Measurements from ENCODE around the gene ZNF628.

The ZNF628 gene

DNA sequence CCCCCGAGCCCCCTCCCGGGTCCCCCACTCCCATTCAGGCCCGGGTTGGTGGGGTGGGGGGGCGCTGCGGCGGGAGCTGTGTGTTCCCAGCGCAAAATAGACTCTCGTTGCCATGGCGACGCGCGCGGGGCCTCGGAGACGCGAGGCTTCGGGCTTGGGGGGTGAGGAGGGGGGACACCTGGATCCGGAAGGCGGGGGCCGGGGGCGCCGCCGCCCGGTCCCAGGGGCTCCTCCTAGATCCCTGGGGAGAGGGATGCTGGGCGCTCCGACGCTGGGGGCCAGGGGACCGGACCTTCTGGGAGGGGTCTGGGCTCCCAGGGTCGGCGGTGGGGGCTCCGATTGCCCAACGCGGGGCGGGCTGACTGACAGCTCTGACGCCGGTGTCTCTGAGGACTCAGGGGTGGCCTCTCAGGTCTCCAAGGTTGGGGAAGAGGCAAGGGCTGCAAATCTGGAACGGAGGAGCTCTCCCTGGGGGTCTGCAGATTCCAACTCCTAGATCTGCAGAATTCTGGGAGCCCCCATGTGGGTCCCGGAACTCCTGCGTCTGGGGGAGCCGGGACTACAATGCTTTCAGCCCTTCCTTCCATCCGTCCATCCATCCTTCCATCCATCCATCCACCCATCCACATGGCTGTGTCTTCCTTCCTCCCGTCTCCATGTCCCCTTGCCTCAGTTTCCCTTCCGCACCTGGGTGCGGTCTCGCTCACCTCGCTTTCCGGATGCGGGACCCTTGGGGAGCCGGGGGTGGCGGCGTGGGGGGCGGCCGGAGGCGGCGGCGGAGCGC, 24.3 kb upstream of the ZNF628 start (continued):
- TF ChIP-seq, protein P1, sequence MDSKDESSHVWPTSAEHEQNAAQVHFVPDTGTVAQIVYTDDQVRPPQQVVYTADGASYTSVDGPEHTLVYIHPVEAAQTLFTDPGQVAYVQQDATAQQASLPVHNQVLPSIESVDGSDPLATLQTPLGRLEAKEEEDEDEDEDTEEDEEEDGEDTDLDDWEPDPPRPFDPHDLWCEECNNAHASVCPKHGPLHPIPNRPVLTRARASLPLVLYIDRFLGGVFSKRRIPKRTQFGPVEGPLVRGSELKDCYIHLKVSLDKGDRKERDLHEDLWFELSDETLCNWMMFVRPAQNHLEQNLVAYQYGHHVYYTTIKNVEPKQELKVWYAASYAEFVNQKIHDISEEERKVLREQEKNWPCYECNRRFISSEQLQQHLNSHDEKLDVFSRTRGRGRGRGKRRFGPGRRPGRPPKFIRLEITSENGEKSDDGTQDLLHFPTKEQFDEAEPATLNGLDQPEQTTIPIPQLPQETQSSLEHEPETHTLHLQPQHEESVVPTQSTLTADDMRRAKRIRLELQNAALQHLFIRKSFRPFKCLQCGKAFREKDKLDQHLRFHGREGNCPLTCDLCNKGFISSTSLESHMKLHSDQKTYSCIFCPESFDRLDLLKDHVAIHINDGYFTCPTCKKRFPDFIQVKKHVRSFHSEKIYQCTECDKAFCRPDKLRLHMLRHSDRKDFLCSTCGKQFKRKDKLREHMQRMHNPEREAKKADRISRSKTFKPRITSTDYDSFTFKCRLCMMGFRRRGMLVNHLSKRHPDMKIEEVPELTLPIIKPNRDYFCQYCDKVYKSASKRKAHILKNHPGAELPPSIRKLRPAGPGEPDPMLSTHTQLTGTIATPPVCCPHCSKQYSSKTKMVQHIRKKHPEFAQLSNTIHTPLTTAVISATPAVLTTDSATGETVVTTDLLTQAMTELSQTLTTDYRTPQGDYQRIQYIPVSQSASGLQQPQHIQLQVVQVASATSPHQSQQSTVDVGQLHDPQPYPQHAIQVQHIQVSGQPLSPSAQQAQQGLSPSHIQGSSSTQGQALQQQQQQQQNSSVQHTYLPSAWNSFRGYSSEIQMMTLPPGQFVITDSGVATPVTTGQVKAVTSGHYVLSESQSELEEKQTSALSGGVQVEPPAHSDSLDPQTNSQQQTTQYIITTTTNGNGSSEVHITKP (tag by site-specific recombination; IDR thresholded peaks at IDR 0.05), result no peak
- TF ChIP-seq ZNF354C (tag by site-specific recombination; IDR thresholded peaks at IDR 0.05; ENCODE audit: borderline replicate concordance, low read depth) (no peak), GLIS2 (tag by site-specific recombination; IDR thresholded peaks at IDR 0.05) (peak; percentile 37), ZNF16 (tag by site-specific recombination; IDR thresholded peaks at IDR 0.05; ENCODE audit: low read depth) (no peak), ZNF514 (tag by site-specific recombination; IDR thresholded peaks at IDR 0.05) (no peak), ZNF274 (IDR thresholded peaks at IDR 0.05; ENCODE audit: low read length) (no peak), ZNF274 (tag by site-specific recombination; IDR thresholded peaks at IDR 0.05; ENCODE audit: borderline replicate concordance) (no peak), MYNN (tag by site-specific recombination; IDR thresholded peaks at IDR 0.05; ENCODE audit: borderline replicate concordance) (no peak), ZEB2 (tag by site-specific recombination; IDR thresholded peaks at IDR 0.05) (no peak), ZNF133 (tag by site-specific recombination; IDR thresholded peaks at IDR 0.05) (no peak), ZNF426 (tag by site-specific recombination; IDR thresholded peaks at IDR 0.05) (no peak), OVOL3 (tag by site-specific recombination; IDR thresholded peaks at IDR 0.05) (no peak), FEZF1 (tag by site-specific recombination; IDR thresholded peaks at IDR 0.05) (no peak), ZNF837 (tag by site-specific recombination; IDR thresholded peaks at IDR 0.05) (no peak), MEIS1 (CRISPR knock-in tag; IDR thresholded peaks at IDR 0.05; ENCODE audit: borderline replicate concordance) (no peak), ZNF707 (tag by site-specific recombination; IDR thresholded peaks at IDR 0.05) (no peak), ZNF621 (tag by site-specific recombination; IDR thresholded peaks at IDR 0.05) (no peak), YY2 (tag by site-specific recombination; IDR thresholded peaks at IDR 0.05) (no peak), ZNF747 (tag by site-specific recombination; IDR thresholded peaks at IDR 0.05) (no peak), ZNF521 (tag by site-specific recombination; IDR thresholded peaks at IDR 0.05) (no peak), ZSCAN30 (tag by site-specific recombination; IDR thresholded peaks at IDR 0.05) (no peak)
- TF ChIP-seq, protein P2, sequence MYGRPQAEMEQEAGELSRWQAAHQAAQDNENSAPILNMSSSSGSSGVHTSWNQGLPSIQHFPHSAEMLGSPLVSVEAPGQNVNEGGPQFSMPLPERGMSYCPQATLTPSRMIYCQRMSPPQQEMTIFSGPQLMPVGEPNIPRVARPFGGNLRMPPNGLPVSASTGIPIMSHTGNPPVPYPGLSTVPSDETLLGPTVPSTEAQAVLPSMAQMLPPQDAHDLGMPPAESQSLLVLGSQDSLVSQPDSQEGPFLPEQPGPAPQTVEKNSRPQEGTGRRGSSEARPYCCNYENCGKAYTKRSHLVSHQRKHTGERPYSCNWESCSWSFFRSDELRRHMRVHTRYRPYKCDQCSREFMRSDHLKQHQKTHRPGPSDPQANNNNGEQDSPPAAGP (tag by site-specific recombination; IDR thresholded peaks at IDR 0.05), result no peak
- TF ChIP-seq, protein P3, sequence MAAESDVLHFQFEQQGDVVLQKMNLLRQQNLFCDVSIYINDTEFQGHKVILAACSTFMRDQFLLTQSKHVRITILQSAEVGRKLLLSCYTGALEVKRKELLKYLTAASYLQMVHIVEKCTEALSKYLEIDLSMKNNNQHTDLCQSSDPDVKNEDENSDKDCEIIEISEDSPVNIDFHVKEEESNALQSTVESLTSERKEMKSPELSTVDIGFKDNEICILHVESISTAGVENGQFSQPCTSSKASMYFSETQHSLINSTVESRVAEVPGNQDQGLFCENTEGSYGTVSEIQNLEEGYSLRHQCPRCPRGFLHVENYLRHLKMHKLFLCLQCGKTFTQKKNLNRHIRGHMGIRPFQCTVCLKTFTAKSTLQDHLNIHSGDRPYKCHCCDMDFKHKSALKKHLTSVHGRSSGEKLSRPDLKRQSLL (tag by site-specific recombination; IDR thresholded peaks at IDR 0.05), result no peak
- TF ChIP-seq, protein P4, sequence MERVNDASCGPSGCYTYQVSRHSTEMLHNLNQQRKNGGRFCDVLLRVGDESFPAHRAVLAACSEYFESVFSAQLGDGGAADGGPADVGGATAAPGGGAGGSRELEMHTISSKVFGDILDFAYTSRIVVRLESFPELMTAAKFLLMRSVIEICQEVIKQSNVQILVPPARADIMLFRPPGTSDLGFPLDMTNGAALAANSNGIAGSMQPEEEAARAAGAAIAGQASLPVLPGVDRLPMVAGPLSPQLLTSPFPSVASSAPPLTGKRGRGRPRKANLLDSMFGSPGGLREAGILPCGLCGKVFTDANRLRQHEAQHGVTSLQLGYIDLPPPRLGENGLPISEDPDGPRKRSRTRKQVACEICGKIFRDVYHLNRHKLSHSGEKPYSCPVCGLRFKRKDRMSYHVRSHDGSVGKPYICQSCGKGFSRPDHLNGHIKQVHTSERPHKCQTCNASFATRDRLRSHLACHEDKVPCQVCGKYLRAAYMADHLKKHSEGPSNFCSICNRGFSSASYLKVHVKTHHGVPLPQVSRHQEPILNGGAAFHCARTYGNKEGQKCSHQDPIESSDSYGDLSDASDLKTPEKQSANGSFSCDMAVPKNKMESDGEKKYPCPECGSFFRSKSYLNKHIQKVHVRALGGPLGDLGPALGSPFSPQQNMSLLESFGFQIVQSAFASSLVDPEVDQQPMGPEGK (tag by site-specific recombination; IDR thresholded peaks at IDR 0.05), result peak; percentile 70; the same call in 1 of the 2 replicates
- TF ChIP-seq, protein P5, sequence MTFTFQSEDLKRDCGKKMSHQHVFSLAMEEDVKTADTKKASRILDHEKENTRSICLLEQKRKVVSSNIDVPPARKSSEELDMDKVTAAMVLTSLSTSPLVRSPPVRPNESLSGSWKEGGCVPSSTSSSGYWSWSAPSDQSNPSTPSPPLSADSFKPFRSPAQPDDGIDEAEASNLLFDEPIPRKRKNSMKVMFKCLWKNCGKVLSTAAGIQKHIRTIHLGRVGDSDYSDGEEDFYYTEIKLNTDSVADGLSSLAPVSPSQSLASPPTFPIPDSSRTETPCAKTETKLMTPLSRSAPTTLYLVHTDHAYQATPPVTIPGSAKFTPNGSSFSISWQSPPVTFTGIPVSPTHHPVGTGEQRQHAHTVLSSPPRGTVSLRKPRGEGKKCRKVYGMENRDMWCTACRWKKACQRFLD (tag by site-specific recombination; IDR thresholded peaks at IDR 0.05), result no peak

All from HEK293 (cell line).